Nephron (organoid): ENCODE results near the gene GTF2IRD1.

Experiments
- H3K27ac Mint-ChIP-seq, 3 experiments: 2 replicates each; pipeline ENCODE4 v1.8.0; 2020; ENCODE audit warnings: mixed read lengths in 3 of 3, mild to moderate bottlenecking in 2 of 3, moderate library complexity in 1 of 3
- H3K27me3 Mint-ChIP-seq: 2 replicates; pipeline ENCODE4 v1.8.0; 2021; ENCODE audit warnings: low read depth, mild to moderate bottlenecking, moderate library complexity, mixed read lengths
- H3K36me3 Mint-ChIP-seq: 2 replicates; pipeline ENCODE4 v1.8.0; 2020; ENCODE audit warnings: low read depth, mixed read lengths
- H3K4me1 Mint-ChIP-seq: 2 replicates; pipeline ENCODE4 v1.8.0; 2020; ENCODE audit warnings: mixed read lengths
- H3K4me3 Mint-ChIP-seq, 3 experiments: 2 replicates each; pipeline ENCODE4 v1.8.0; 2020; ENCODE audit warnings: mild to moderate bottlenecking in 3 of 3, mixed read lengths in 3 of 3, moderate library complexity in 2 of 3
- H3K9me3 Mint-ChIP-seq: 2 replicates; pipeline ENCODE4 v1.8.0; 2020; ENCODE audit warnings: mixed read lengths
- TF ChIP-seq, protein P1 (sequence below), 3 experiments: fragments of 200-600 bp; sonication (generic); IDR thresholded peaks; one replicate each; pipeline ENCODE4 v1.5.0; 2021; ENCODE audit warnings: antibody characterized with exemption in 3 of 3; ENCODE audit not compliant: unreplicated experiment in 3 of 3

Gene GTF2IRD1

GRCh38 chr7:74498354-74498753, 44.6 kb downstream of the GTF2IRD1 start:
- Mint-ChIP-seq H3K9me3 (no peaks in the 10 kb centered on the region), H3K4me3 (no peak overlapping the region), H3K27me3 (no peaks in the 10 kb centered on the region), H3K4me1 (peaks cover 9% of the 10 kb centered on the region), H3K36me3 (peaks cover 18% of the 10 kb centered on the region), H3K27ac (no peak overlapping the region)
- TF ChIP-seq, protein P1, sequence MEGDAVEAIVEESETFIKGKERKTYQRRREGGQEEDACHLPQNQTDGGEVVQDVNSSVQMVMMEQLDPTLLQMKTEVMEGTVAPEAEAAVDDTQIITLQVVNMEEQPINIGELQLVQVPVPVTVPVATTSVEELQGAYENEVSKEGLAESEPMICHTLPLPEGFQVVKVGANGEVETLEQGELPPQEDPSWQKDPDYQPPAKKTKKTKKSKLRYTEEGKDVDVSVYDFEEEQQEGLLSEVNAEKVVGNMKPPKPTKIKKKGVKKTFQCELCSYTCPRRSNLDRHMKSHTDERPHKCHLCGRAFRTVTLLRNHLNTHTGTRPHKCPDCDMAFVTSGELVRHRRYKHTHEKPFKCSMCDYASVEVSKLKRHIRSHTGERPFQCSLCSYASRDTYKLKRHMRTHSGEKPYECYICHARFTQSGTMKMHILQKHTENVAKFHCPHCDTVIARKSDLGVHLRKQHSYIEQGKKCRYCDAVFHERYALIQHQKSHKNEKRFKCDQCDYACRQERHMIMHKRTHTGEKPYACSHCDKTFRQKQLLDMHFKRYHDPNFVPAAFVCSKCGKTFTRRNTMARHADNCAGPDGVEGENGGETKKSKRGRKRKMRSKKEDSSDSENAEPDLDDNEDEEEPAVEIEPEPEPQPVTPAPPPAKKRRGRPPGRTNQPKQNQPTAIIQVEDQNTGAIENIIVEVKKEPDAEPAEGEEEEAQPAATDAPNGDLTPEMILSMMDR (IDR thresholded peaks at IDR 0.05; ENCODE audit: unreplicated experiment in 3 of 3), result no peak

DNA sequence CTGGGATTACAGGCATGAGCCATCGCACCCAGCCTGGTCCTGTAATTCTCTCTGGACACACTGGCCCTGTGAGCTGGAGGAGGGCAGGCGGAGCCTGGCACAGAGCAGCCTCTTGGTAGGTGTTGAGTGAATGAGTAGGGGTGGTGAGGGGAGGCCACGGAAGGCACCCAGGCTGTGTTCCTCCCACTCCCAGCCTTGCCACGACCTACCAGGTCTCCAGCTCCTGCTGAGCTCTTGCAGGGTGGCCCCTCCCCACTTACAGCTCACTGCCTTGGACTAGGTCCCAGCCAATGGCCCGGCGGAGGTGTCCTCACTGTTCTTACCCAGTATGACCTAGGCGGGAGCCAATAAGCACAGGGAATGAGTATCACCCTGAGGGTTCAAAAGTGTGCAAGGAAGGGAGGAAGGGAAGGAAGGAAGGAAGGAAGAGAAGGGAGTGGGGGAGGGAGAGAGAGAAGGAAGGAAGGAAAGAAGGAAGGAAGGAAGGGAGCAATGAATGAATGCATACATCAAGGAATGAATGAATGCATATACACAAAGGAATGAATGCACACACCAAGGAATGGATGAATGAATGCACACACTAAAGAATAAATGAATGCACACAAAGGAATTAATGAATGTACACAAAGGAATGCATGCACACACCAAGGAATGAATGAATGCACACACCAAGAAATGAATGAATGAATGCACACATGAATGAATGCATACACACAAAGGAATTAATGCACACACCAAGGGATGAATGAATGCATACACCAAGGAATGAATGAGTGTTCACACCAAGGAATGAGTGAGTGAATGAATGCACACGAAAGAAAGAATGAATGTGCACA, 45.5 kb downstream of the GTF2IRD1 start:
- Mint-ChIP-seq H3K27ac (peak overlapping the region in 1 of 3 experiments; percentile 36), H3K4me1 (peaks cover 9% of the 10 kb centered on the region), H3K4me3 (no peak overlapping the region), H3K9me3 (no peaks in the 10 kb centered on the region), H3K36me3 (peaks cover 19% of the 10 kb centered on the region), H3K27me3 (no peaks in the 10 kb centered on the region)
- TF ChIP-seq, protein P1 (IDR thresholded peaks at IDR 0.05; ENCODE audit: unreplicated experiment in 3 of 3), result no peak

- Mint-ChIP-seq H3K36me3 (peaks cover 21% of the 10 kb centered on the region), H3K4me1 (peaks cover 9% of the 10 kb centered on the region), H3K9me3 (no peaks in the 10 kb centered on the region), H3K27ac (peak overlapping the region in 2 of 3 experiments; percentile 28 to 36), H3K27me3 (no peaks in the 10 kb centered on the region), H3K4me3 (no peak overlapping the region)
- TF ChIP-seq, protein P1 (IDR thresholded peaks at IDR 0.05; ENCODE audit: unreplicated experiment in 3 of 3), result no peak
Observed at GRCh38 chr7:74499835-74500388, 46.2 kb downstream of the GTF2IRD1 start.

DNA sequence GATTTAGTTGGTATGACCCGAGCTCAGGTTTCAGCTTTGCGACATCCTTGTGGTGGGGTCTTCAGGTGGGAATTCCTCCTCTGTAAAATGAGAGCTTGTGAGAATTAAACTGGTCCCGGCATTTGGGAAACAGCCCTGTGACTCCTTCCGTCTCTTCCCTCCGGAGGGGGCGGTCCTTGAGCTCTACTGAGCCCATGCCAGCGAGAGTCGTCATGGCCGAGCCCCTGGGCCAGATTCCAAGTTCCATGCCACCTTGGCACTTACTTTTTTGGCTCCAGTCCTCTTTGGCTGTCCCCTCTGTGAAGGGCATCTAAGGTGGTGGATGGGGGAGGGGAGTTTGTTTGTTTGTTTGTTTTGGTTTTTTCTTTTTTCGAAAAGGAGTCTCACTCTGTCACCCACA, 47.6 kb downstream of the GTF2IRD1 start:
- H3K27me3 Mint-ChIP-seq, result no peaks in the 10 kb centered on the region

DNA sequence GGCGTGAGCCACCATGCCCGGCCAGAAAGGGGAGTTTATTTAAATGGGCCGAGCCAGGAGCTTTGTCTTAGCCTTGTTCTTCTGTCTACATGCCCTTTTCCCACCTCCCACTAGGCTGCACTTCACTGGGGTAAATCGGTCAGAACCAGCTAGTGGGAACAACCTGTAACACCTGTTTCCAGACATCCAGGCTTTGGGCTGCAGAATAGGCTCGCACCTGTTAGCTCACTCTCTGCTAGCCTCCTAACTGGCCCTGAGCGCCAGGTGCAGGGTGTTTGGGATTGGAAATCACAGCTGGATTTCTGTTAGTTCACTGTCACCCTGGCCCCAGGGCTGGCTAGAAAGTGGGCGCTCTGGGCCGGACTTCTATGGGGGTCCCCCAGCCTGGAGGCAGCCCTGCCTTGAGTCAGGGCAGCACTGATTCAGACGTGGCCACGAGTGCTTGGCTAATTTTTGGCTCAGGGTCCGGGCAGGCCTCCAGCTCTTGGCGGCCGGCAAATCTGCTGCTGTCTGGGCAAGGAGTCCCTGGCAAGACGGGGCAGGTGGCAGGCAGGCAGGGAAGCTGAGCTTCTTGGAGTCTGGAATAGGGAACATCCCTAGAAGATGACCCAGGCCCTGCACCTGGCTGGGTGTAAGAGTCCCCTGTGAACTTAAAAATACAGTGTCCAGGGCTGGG, 48.6 kb downstream of the GTF2IRD1 start:
- H3K4me1 Mint-ChIP-seq, result peaks cover 19% of the 10 kb centered on the region
- H3K36me3 Mint-ChIP-seq, result peaks cover 21% of the 10 kb centered on the region
- no peaks in the 10 kb centered on the region for H3K9me3 Mint-ChIP-seq
- H3K27me3 Mint-ChIP-seq, result no peaks in the 10 kb centered on the region
- no peak overlapping the region for H3K4me3 Mint-ChIP-seq
- H3K27ac Mint-ChIP-seq, result no peak overlapping the region
- TF ChIP-seq, protein P1 (IDR thresholded peaks at IDR 0.05; ENCODE audit: unreplicated experiment in 3 of 3), result no peak

More for the DNA sequence above, 47.6 kb downstream of the GTF2IRD1 start:
- H3K9me3 Mint-ChIP-seq, result no peaks in the 10 kb centered on the region
- H3K4me1 Mint-ChIP-seq, result peaks cover 19% of the 10 kb centered on the region
- H3K4me3 Mint-ChIP-seq, result no peak overlapping the region
- H3K27ac Mint-ChIP-seq, result peak overlapping the region in 1 of 3 experiments; percentile 72
- H3K36me3 Mint-ChIP-seq, result peaks cover 21% of the 10 kb centered on the region
- TF ChIP-seq, protein P1 (IDR thresholded peaks at IDR 0.05; ENCODE audit: unreplicated experiment in 3 of 3), result no peak
